GM21381 (cell line): ENCODE data around the gene IREB2.
"Not testable (repeated sequence)": the region's sequence is repeated elsewhere in the genome, so short reads cannot be mapped to it uniquely, and the experiment has no call there.

Source experiments
- ATAC-seq: cut with Tn5 transposase; IDR thresholded peaks from one replicate; pipeline ENCODE4 v1.9.1; 2021; ENCODE audit warnings: mild to moderate bottlenecking, moderate library complexity; ENCODE audit not compliant: unreplicated experiment

IREB2 gene

GRCh38 chr15:78437762-78438618, at the start of gene IREB2:
Gene IREB2, plus strand, starts transcription at chr15:78438216. Its CDS starts 122 bp downstream, at chr15:78438338.
- peak; percentile 85 for ATAC-seq

DNA sequence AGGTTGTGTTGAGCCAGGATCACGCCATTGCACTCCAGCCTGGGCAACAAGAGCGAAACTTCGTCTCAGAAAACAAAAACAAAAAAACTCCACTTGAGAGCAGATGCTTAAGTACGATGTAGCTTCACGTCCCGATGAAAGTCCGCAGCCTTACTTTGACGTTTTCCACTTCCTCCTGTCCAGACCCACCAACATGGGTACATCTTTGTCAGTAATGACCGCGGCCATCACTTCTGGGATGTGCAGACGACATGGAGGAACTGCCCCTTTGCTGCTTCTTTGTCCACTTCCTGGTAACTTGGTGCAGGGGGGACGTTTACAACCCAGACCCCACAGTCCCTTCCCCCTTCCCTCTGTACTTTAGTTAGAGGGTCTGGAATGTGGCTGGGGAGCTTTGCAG, 49.2 kb upstream of the IREB2 start:
- ATAC-seq, result no peak

DNA sequence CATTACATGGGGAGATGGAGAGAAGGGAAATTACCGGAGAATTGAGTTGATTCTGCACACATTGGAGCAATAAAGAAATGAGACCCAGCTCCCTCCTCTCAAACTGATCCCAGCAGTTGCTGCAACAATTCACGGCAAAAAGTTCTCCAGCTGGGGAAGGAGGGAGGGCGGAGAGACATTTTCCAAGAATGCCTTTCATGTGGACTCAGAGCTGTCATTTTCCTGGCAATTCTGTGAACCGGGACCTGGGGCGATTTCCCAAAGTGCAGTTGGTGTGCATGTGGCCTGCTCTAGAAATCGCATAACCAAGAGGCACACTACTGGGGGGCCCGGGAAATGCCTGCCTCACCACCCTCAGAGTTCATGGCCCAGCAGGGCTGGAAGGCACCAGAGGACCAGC, 48.7 kb upstream of the IREB2 start:
- no peak for ATAC-seq

GRCh38 chr15:78389738-78390137, 48.3 kb upstream of the IREB2 start:
- ATAC-seq, result no peak

GRCh38 chr15:78390242-78390641, 47.8 kb upstream of the IREB2 start:
- ATAC-seq, result no peak

- no peak for ATAC-seq
Observed at GRCh38 chr15:78390826-78391225, 47.2 kb upstream of the IREB2 start.

DNA sequence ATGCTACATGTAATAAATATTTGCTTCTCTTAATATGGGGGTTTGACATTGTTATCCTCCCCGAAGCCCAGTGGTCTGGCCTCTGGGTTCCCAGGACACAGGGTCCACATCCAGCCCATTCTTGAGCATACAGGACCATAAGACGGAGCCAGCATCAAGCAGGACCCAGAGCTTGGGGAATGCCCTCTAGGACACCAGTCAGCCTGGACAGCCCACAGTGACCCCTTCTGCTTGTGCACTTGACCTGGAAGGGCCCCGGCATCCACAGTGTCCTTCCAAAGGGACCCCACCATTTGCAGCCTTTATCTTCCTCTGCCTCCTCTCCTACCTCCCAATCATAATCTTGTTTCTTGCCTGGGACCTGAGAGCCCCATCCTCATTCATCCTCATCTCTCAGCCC, 46.2 kb upstream of the IREB2 start:
- ATAC-seq, result no peak

DNA sequence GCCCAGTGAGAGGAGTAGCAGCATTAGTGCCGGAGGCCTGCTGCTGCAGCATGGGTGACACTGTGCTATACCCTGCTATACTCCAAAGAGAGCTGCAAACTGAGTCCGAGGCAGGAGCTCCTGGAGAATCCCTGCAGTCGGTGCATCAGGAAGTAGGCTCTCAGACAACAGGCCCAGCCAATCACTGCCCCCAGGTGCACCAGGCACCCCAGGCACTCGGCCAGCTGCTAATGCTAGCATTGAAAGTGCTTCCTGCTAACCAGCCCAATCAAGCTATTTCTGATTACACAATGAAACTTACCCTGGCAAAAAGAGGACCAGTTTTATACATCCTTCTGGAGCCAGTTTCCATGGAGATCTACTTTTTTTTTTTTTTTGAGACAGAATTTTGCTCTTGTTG, 45.6 kb upstream of the IREB2 start:
- no peak for ATAC-seq

DNA sequence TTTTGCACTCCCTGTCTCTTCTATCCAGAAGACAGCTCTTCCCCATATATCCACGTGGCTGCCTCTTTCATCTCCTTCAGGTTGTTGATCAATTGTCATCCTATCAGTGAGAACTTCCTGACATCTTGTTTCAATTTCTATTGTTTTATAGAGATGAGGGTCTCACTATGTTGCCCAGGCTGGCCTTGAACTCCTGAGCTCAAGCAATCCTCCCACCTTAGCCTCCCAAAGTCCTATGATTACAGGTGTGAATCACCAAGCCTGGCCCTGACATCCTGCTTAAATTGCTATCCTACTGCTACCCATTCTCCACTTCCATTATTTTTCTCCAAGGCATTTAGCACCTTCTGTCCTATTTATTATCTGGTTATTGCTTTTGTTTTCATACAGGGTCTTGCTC, 44.9 kb upstream of the IREB2 start:
- no peak for ATAC-seq

DNA sequence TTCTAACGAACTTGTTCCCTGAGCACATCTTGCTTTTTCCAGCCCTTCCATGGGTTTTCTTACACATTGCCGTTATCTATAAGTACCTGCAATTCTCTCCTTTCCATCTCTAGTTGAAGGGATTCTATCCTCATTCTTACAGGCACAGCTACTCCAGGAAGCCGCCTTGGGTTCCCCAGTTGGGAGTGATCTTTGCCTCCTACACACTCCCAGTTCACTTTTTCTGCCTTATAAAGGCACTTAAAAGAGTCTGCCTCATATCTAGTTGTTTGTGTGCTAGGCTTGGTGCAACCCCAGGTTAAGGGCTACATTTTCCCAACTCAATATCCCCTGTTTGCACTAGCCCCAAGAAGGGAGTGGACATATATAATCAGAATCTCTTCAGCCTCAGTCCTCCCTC, 44.0 kb upstream of the IREB2 start:
- no peak for ATAC-seq

DNA sequence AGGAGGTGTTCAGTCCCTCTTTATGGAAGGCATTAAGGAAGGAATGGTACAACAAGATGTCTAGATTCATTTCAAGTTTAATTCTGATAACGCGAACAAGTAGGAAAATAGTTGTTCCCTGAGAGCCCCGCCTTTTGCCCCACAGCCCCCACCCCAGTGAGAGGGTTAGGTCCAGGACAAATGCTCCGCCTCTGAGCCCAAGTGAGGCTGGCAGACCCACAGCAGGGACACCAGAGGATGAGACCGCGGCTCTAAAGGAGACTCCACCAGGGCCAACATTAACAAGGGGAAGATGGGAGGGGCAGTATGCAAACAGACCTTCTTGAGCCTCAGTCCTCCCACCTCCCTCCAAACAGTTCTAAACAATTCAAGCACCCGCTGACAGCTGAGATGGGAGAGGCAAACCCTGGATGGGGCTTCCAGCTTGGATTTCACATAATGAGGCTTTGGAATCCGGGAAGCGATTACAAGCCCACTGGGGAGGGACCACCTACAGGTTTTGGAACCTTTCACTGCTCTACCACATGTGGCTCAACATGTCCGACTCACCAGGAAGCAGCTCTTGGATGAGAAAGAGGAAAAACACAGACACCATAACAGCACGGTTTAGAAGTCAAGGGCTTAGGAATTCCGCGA, 42.9 kb upstream of the IREB2 start:
- ATAC-seq, result no peak

- ATAC-seq, result no peak
Observed at GRCh38 chr15:78396186-78396814, 41.7 kb upstream of the IREB2 start.

DNA sequence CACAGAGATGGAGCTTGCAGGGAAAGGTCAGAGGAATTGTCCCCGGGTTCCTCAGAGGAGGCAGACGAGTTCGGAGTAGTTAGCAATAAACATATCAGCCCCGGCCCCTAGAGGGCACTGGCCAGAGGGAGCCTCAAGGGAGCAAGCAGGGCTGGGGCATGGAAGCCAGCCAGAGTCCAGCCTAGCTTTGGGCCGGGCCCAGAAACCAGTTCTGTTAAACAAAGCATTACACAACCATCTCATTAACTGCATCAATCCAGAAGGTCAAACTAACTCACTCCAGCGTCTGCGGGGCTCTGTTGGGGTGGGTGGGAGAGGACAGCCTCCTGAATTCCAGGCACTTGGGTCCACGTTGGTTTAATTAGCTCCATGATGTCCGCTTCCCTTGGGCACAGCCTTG, 41.0 kb upstream of the IREB2 start:
- ATAC-seq, result no peak

- no peak for ATAC-seq
Observed at GRCh38 chr15:78397382-78397781, 40.6 kb upstream of the IREB2 start.

GRCh38 chr15:78398076-78398825, 39.8 kb upstream of the IREB2 start:
- ATAC-seq, result no peak

DNA sequence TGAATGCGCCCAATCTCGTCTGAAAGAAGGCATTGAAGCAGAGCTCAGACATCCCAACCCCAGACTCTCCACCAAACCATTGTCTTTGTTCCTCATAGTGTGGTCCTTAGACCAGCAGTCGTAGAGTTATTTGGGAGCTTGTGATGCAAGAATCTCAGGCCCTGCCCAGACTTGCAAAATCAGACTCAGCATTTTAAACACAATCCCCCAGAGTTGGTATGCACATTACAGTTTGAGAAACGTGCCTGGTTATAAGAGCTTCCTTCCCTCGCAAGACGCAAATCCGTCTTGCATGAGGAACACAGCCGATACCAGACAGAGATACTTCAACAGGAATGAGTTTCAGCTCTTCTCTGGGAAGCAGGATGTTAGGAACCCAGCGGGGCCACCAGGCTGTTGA, 38.9 kb upstream of the IREB2 start:
- ATAC-seq, result no peak

DNA sequence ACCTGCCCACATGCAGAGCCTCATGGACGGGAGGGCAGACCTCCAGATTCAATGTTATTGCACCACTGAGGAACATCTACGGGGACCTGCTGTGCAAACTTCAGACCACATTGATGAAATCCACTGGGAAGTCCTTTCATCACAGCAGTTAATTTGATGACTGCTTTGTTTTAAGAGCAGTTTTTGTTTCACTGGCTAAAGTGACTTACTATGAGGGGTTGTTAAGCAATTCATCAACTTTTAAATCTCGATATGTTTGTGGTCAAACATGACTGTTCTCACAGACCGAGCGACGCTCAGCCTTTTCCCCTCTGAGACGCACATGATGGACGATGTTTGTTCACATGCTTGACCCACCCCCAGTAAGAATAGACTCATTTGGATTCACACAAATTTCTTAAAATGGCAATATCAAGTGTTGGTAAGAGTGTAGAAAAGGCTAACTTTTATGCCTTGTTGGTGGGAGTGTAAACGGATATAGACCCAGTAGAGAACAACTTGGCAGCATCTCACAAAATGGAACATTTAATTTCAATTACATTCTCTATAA, 35.9 kb upstream of the IREB2 start:
- ATAC-seq, result no peak

GRCh38 chr15:78404125-78404524, 33.9 kb upstream of the IREB2 start:
- ATAC-seq, result no peak

DNA sequence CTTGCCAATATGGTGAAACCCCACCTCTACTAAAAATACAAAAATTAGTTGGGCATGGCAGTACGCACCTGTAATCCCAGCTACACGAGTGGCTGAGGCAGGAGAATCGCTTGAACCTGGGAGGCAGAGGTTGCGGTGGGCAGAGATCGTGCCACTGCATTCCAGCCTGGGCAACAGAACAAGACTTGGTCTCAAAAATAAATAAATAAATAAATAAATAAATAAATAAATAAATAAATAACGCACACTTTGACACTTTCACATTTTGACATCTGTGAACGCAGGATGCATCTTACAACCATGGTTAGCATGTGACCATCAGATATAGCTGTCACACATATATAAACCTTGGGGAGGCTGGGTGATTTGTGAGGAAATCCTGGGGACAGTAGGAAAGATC, 33.2 kb upstream of the IREB2 start:
- ATAC-seq, result not testable (repeated sequence)

- ATAC-seq, result no peak
Observed at GRCh38 chr15:78405336-78405924, 32.6 kb upstream of the IREB2 start.
